Uterus (tissue), 4 donors: ENCODE data around the gene KRT73. TPM values are rescaled to one million over a fixed set of nuclear protein-coding genes. Genes with fewer than 3 reads are reported as not detected.

Source experiments
- DNase-seq, 2 donors: peaks; one replicate each; pipeline ENCODE4 v3.0.0-alpha.2; 2019 to 2020
- H3K27ac ChIP-seq, 2 donors: fragments of 200-600 bp; sonication (generic); 1 replicate in 1 of 2; 2 replicates in 1 of 2; pipeline ENCODE4 v1.5.1; 2016 to 2018
- H3K27me3 ChIP-seq, 2 donors: fragments of 200-600 bp; sonication (generic); one replicate each; pipeline ENCODE4 v1.5.1; 2018 to 2019; ENCODE audit warnings: control low read depth in 1 of 2
- H3K36me3 ChIP-seq, 2 donors: fragments of 200-600 bp; sonication (generic); one replicate each; pipeline ENCODE4 v1.5.1; 2019; ENCODE audit warnings: control low read depth in 1 of 2
- H3K4me1 ChIP-seq, 2 donors: fragments of 200-600 bp; sonication (generic); one replicate each; pipeline ENCODE4 v1.5.1; 2018 to 2019; ENCODE audit warnings: control low read depth in 1 of 2
- H3K4me3 ChIP-seq, 2 donors: fragments of 200-600 bp; sonication (generic); 1 replicate in 1 of 2; 2 replicates in 1 of 2; pipeline ENCODE4 v1.5.1; 2018 to 2019; ENCODE audit warnings: mild to moderate bottlenecking in 1 of 2
- H3K9me3 ChIP-seq, 2 donors: fragments of 200-600 bp; sonication (generic); one replicate each; pipeline ENCODE4 v1.5.1; 2019; ENCODE audit warnings: control low read depth in 1 of 2
- POLR2A ChIP-seq, 2 donors: fragments of 450-650 bp; IDR thresholded peaks; one replicate each; pipeline ENCODE4 v1.6.1; 2016; ENCODE audit warnings: antibody characterized with exemption in 2 of 2, mild to moderate bottlenecking in 1 of 2, moderate library complexity in 1 of 2
- intact Hi-C: fragments of 100-400 bp; cut with DNase I; formaldehyde crosslinking; loops from one replicate; pipeline ENCODE4 v1.15.1; 2023; ENCODE audit warnings: low total_unique reads
- total RNA-seq, 4 donors: library from RNA; depleted of rRNA in 3 of 4; stranded (reverse); fragments of >200 nt in 3 of 4; gene quantifications; one replicate each; pipeline versions ENCODE4 v1.1.0 to v1.2.4, GENCODE V29; 2014 to 2023
- TF ChIP-seq, protein P1 (sequence below), 4 experiments: fragments of 200-600 bp in 2 of 4; fragments of 450-650 bp in 2 of 4; sonication (generic) in 2 of 4; IDR thresholded peaks; one replicate each; pipeline ENCODE4 v1.5.1; 2016 to 2019; ENCODE audit warnings: antibody characterized with exemption in 4 of 4, mild to moderate bottlenecking in 2 of 4, moderate library complexity in 1 of 4
- donor health status: DM: yes; HTN: yes; CAD: no.

KRT73 gene
- total RNA-seq, 4 donors from 2014 or later: not detected

- intact Hi-C loops: no loop called here
These were observed 35.9 kb downstream of the KRT73 start for GRCh38 chr12:52582486-52582885.

GRCh38 chr12:52581481-52581880 is 36.9 kb downstream of the KRT73 start:
- Histone ChIP-seq H3K9me3 (no peaks in the 10 kb centered on the region), H3K4me1 (no peaks in the 10 kb centered on the region), H3K36me3 (no peaks in the 10 kb centered on the region), H3K27ac (no peak overlapping the region), H3K4me3 (no peak overlapping the region), H3K27me3 (no peaks in the 10 kb centered on the region)
- intact Hi-C loops: no loop called here
- DNase-seq: no peak
- TF ChIP-seq POLR2A (IDR thresholded peaks at IDR 0.05): no peak
- TF ChIP-seq, protein P1, sequence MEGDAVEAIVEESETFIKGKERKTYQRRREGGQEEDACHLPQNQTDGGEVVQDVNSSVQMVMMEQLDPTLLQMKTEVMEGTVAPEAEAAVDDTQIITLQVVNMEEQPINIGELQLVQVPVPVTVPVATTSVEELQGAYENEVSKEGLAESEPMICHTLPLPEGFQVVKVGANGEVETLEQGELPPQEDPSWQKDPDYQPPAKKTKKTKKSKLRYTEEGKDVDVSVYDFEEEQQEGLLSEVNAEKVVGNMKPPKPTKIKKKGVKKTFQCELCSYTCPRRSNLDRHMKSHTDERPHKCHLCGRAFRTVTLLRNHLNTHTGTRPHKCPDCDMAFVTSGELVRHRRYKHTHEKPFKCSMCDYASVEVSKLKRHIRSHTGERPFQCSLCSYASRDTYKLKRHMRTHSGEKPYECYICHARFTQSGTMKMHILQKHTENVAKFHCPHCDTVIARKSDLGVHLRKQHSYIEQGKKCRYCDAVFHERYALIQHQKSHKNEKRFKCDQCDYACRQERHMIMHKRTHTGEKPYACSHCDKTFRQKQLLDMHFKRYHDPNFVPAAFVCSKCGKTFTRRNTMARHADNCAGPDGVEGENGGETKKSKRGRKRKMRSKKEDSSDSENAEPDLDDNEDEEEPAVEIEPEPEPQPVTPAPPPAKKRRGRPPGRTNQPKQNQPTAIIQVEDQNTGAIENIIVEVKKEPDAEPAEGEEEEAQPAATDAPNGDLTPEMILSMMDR (IDR thresholded peaks at IDR 0.05): no peak

More at GRCh38 chr12:52582486-52582885, 35.9 kb downstream of the KRT73 start:
- H3K9me3 ChIP-seq: no peaks in the 10 kb centered on the region
- H3K4me1 ChIP-seq: no peaks in the 10 kb centered on the region
- H3K4me3 ChIP-seq: no peak overlapping the region
- no peak overlapping the region for H3K27ac ChIP-seq
- no peaks in the 10 kb centered on the region for H3K27me3 ChIP-seq
- TF ChIP-seq POLR2A (IDR thresholded peaks at IDR 0.05): no peak
- TF ChIP-seq, protein P1 (IDR thresholded peaks at IDR 0.05): no peak
- no peaks in the 10 kb centered on the region for H3K36me3 ChIP-seq
- DNase-seq: no peak

- no peak for TF ChIP-seq POLR2A (IDR thresholded peaks at IDR 0.05)
- TF ChIP-seq, protein P1 (IDR thresholded peaks at IDR 0.05): no peak
- H3K27me3 ChIP-seq: no peaks in the 10 kb centered on the region
- H3K27ac ChIP-seq: no peak overlapping the region
- no peaks in the 10 kb centered on the region for H3K9me3 ChIP-seq
- H3K4me1 ChIP-seq: no peaks in the 10 kb centered on the region
- intact Hi-C loops: no loop called here
- H3K36me3 ChIP-seq: no peaks in the 10 kb centered on the region
- H3K4me3 ChIP-seq: no peak overlapping the region
- DNase-seq: no peak
These were observed 37.3 kb downstream of the KRT73 start for GRCh38 chr12:52581066-52581465.

GRCh38 chr12:52580496-52580895 is 37.9 kb downstream of the KRT73 start:
- H3K27ac ChIP-seq: no peak overlapping the region

More at GRCh38 chr12:52580496-52580895, 37.9 kb downstream of the KRT73 start:
- intact Hi-C loops: no loop called here
- Histone ChIP-seq H3K36me3 (no peaks in the 10 kb centered on the region), H3K4me3 (no peak overlapping the region), H3K27me3 (no peaks in the 10 kb centered on the region), H3K4me1 (no peaks in the 10 kb centered on the region), H3K9me3 (no peaks in the 10 kb centered on the region)
- no peak for DNase-seq
- TF ChIP-seq, protein P1 (IDR thresholded peaks at IDR 0.05): no peak
- no peak for TF ChIP-seq POLR2A (IDR thresholded peaks at IDR 0.05)
